WTC11 (cell line): Measurements from ENCODE around the gene GABRE.

Experiments
- ATF6 ChIP-seq: sonication (generic); formaldehyde crosslinking; IDR thresholded peaks from 2 replicates; pipeline ENCODE4 v1.8.1; 2023; ENCODE audit warnings: mild to moderate bottlenecking, missing genetic modification reagents
- FOXP1 ChIP-seq: sonication (generic); formaldehyde crosslinking; IDR thresholded peaks from 2 replicates; pipeline ENCODE4 v1.8.0; 2022; ENCODE audit warnings: missing genetic modification reagents, mild to moderate bottlenecking, moderate library complexity, borderline replicate concordance
- GABPB1 ChIP-seq: sonication (generic); formaldehyde crosslinking; IDR thresholded peaks from 2 replicates; pipeline ENCODE4 v1.8.1; 2023; ENCODE audit warnings: mild to moderate bottlenecking, missing genetic modification reagents
- JUN ChIP-seq: sonication (generic); formaldehyde crosslinking; IDR thresholded peaks from 2 replicates; pipeline ENCODE4 v1.8.0; 2023; ENCODE audit warnings: mild to moderate bottlenecking, missing genetic modification reagents
- MLX ChIP-seq: sonication (generic); formaldehyde crosslinking; IDR thresholded peaks from 2 replicates; pipeline ENCODE4 v1.8.1; 2023; ENCODE audit warnings: mild to moderate bottlenecking, missing genetic modification reagents, moderate library complexity
- PREB ChIP-seq: sonication (generic); formaldehyde crosslinking; IDR thresholded peaks from 2 replicates; pipeline ENCODE4 v1.8.1; 2022; ENCODE audit warnings: mild to moderate bottlenecking, missing genetic modification reagents, moderate library complexity, borderline replicate concordance
- ZNF423 ChIP-seq: fragments of 250-450 bp; sonication (Bioruptor Pico); IDR thresholded peaks from 2 replicates; pipeline ENCODE4 v2.1.2; 2022; ENCODE audit warnings: mild to moderate bottlenecking, moderate library complexity
- ZNF512 ChIP-seq: sonication (generic); formaldehyde crosslinking; IDR thresholded peaks from 2 replicates; pipeline ENCODE4 v1.8.1; 2022; ENCODE audit warnings: missing genetic modification reagents, borderline replicate concordance
- TF ChIP-seq, protein P1 (sequence below): fragments of 200-600 bp; IDR thresholded peaks from 2 replicates; pipeline ENCODE4 v1.8.0; 2022; ENCODE audit warnings: antibody characterized with exemption
- TF ChIP-seq, protein P2 (sequence below): sonication (generic); formaldehyde crosslinking; conservative IDR thresholded peaks from 2 replicates; pipeline ENCODE4 v1.8.1; 2023; ENCODE audit warnings: mild to moderate bottlenecking, low read depth, missing genetic modification reagents, moderate library complexity

DNA sequence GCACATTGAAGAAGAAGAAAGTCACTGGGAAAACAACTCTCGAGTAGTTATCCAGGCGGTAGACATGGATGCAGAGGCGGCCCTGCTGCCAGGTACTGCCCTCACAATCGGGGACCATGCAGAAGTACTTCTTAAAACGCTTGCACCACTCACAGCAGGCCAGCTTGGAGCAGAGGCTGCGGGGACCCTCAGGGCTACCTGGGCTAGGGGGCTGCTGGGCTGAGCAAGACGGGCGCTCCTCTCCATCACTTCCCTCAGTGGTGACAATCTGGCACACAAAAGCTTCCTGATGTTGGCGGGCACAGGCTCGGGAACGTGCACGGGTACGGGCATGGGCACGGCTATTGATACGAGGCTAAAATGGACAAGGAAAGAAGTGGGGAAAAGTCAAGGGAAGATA, 19.7 kb downstream of the GABRE start:
- TF ChIP-seq GABPB1 (CRISPR knock-in tag) (no peak), MLX (CRISPR knock-in tag) (no peak), PREB (CRISPR knock-in tag) (no peak), ZNF512 (CRISPR knock-in tag) (no peak), JUN (CRISPR knock-in tag) (no peak), ZNF423 (CRISPR knock-in tag) (no peak), FOXP1 (CRISPR knock-in tag) (no peak), ATF6 (no peak)
- TF ChIP-seq, protein P1, sequence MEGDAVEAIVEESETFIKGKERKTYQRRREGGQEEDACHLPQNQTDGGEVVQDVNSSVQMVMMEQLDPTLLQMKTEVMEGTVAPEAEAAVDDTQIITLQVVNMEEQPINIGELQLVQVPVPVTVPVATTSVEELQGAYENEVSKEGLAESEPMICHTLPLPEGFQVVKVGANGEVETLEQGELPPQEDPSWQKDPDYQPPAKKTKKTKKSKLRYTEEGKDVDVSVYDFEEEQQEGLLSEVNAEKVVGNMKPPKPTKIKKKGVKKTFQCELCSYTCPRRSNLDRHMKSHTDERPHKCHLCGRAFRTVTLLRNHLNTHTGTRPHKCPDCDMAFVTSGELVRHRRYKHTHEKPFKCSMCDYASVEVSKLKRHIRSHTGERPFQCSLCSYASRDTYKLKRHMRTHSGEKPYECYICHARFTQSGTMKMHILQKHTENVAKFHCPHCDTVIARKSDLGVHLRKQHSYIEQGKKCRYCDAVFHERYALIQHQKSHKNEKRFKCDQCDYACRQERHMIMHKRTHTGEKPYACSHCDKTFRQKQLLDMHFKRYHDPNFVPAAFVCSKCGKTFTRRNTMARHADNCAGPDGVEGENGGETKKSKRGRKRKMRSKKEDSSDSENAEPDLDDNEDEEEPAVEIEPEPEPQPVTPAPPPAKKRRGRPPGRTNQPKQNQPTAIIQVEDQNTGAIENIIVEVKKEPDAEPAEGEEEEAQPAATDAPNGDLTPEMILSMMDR, result no peak
- TF ChIP-seq, protein P2, sequence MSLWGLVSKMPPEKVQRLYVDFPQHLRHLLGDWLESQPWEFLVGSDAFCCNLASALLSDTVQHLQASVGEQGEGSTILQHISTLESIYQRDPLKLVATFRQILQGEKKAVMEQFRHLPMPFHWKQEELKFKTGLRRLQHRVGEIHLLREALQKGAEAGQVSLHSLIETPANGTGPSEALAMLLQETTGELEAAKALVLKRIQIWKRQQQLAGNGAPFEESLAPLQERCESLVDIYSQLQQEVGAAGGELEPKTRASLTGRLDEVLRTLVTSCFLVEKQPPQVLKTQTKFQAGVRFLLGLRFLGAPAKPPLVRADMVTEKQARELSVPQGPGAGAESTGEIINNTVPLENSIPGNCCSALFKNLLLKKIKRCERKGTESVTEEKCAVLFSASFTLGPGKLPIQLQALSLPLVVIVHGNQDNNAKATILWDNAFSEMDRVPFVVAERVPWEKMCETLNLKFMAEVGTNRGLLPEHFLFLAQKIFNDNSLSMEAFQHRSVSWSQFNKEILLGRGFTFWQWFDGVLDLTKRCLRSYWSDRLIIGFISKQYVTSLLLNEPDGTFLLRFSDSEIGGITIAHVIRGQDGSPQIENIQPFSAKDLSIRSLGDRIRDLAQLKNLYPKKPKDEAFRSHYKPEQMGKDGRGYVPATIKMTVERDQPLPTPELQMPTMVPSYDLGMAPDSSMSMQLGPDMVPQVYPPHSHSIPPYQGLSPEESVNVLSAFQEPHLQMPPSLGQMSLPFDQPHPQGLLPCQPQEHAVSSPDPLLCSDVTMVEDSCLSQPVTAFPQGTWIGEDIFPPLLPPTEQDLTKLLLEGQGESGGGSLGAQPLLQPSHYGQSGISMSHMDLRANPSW (CRISPR knock-in tag), result no peak
